Vagina (tissue), 2 donors: ENCODE results near the gene ADAP1.

ENCODE experiments used
- CTCF ChIP-seq, 3 experiments: fragments of 450-650 bp in 2 of 3; fragments of 200-600 bp in 1 of 3; sonication (generic) in 1 of 3; IDR thresholded peaks; one replicate each; pipeline ENCODE4 v1.5.1; 2017 to 2019; ENCODE audit warnings: antibody characterized with exemption in 3 of 3, mild to moderate bottlenecking in 2 of 3, moderate library complexity in 2 of 3
- POLR2A ChIP-seq, 2 donors: fragments of 450-650 bp; IDR thresholded peaks; one replicate each; pipeline ENCODE4 v1.6.1; 2017; ENCODE audit warnings: antibody characterized with exemption in 2 of 2, mild to moderate bottlenecking in 2 of 2, moderate library complexity in 2 of 2
- POLR2AphosphoS5 ChIP-seq, 2 donors: sonication (generic); formaldehyde crosslinking; IDR thresholded peaks; one replicate each; pipeline ENCODE4 v1.9.0; 2017; ENCODE audit warnings: antibody characterized with exemption in 2 of 2, mild to moderate bottlenecking in 2 of 2, low read depth in 1 of 2; ENCODE audit not compliant: insufficient read depth in 1 of 2

- TF ChIP-seq POLR2A (IDR thresholded peaks at IDR 0.05), result no peak
- no peak for TF ChIP-seq CTCF (IDR thresholded peaks at IDR 0.05)
- TF ChIP-seq POLR2AphosphoS5 (IDR thresholded peaks at IDR 0.05; ENCODE audit: insufficient read depth in 1 of 2, low read depth in 1 of 2), result no peak
Observed at GRCh38 chr7:979151-979550, 24.7 kb upstream of the ADAP1 start.
